CD4-positive, alpha-beta T cell treated with Interleukin-21 for 1 hour (primary cell): Measurements from ENCODE around the gene NAA50.

Experiments
- DNase-seq: peaks from one replicate; pipeline ENCODE4 v3.0.0-alpha.2; 2020

The NAA50 gene

DNA sequence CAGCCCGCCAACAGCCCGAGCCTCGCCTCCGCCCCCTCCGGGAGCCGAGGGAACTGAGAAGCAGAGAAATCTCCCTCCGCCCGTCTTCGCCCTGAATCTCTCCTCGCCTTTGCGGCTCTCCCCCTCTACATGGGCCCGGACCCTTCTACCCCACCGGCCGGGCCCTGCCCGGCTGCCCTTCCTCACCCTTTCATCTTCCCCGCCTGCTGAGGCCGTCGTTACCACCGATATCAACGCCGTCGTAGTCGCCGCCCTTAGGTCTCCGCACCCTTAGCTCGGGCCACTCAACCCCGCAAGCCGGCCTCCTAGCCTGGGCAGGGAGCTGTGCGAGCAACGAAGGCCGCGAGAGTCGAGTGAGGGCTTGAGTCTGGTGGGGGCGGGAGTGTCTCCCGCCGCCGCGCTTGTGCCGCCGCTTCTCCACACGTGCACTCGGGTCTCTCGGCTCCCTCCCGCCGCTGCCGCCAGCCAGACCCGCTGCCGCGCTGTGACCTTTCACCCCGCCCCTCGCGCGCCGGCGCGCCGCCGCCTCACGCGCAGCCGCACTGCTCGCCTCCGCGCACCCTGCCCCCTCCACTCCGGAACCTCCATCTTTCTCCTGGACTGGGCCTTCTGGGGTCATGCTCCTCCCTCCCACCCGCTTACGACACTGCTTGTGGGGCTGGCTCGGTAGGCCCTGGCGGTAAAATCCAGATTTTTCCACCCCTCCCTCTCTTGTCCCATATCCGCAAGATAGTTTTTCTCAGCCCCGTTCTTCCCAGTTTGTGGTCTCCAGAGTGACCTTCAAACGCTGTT, at the start of gene NAA50:
Gene NAA50 (minus strand): TSS at position 494 of the 792 bp plus-strand sequence. CDS start 300 bp downstream, at position 194.
- peak; percentile 96 for DNase-seq

DNA sequence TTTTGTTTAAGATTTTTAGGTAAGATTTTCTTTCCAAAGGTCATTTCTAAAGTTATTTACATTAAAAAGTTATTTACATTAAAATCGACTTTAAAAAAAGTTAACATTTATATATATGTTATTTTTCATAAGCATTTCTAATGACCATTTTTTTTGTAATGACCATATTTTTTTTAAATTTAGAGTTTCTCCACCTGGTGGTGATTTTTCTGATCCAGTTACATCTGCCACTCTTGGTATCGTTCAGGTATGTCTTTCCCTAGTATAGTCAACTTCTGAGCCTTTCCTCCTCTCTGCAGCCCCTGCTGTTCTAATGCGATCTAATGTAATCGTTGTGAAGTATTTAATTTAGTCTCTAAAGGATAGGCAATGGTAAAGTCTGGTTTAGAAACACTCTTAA, 49.6 kb upstream of the NAA50 start:
- DNase-seq, result no peak

DNA sequence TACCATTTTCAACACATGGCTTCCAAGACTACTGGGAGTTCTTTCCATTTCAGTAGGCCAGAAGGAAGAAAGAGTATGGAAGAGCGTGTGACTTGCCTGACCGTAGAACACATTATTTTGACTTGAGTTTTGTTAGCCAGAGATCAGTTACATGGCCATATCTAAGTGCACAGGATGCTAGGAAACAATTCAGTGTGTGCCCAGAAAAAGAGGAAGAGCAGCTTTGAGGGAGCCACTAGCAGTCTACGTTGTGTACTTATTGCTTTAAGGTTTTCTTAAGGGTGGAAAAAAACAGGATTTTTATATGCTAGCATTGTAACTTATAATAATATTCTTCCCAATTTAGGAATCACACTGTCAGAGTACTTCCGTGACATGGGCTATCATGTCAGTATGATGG, 48.5 kb upstream of the NAA50 start:
- no peak for DNase-seq

DNA sequence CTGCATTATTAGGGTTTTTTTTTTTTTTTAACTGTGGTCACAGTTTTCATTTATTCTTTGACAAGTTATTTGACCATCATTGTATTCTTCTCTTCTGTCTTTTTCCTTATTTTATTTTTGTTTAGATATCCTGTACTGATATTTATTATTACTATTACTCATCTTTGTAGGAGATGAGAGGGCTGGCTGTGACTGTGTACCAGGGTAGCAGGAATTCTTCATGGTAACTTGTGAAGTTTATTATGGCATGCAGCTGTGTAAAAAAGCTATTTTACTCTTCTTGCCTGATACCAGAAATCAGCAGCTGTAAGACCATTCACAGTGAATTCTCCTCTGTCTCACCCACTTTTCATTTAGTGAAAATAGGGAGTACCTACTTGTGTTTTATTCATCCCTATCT, 45.3 kb upstream of the NAA50 start:
- no peak for DNase-seq

DNA sequence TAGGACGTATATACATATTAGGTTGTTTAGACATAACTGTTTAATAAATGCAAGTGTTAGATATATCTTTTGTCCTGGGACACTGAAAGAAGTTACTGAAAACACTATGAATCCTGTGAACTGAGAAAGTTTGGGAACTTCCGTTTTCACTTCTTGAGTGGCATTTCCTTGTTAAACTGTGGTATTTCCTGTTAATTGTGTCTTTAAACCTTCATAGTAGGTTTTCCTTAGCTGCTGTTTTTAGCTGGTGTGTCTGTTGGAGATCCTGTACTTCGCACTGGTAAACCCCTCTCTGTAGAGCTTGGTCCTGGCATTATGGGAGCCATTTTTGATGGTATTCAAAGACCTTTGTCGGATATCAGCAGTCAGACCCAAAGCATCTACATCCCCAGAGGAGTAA, 37.9 kb upstream of the NAA50 start:
- no peak for DNase-seq

DNA sequence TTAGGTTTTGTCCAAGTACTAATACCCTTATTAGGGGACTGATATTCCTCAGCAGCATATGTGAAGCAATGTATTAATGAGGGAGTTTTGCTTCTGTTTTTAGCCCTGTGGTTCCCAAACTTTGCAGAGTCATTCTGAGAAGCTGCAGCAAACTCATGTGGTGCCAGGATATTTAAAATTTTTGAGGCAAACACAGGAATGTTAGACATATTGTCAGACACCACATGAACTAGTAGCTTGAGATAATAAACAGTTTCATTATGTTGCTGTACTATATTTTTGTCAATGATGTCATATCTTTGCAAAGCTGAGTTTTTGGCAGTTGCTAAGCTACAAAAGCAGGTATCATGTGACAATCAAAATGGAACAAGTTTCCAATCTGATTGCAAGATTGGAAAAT, 37.4 kb upstream of the NAA50 start:
- DNase-seq, result no peak

DNA sequence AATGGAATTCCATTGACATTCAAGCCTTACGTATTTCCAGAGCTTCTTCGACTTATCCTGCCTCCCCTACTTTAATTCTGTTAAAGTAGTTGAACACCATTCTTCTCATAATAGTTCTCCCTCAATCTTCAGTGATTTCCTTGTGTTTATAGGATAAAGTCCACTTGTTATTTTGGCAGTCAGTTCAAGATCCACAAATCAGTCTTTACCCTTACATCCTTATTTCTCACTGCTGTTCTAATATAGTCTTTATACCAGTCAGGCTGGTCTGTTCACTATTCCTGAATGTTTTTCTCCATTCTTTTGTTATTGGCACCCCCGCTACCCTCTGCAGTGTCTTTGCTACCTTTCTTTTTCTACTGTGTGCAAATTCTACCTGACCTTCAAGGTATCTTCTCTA, 30.5 kb upstream of the NAA50 start:
- no peak for DNase-seq

DNA sequence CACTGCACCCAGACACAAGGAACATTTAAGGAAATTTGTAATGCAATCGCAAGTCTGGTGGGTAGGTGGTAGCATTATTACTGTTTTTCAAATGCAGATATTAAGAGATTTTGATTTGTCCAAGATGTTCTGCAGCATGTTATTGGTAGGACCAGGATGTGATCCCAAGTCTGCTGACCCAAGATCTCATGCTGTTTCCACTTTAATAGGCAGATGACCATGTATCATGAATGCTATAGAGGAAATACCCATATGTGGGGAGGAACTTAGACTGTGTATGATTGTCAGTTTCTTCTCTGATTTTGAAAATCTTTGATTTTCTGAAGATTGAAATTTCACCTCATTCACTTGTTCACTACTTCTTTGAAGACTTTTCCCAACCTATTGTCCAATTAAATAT, 29.5 kb upstream of the NAA50 start:
- no peak for DNase-seq

DNA sequence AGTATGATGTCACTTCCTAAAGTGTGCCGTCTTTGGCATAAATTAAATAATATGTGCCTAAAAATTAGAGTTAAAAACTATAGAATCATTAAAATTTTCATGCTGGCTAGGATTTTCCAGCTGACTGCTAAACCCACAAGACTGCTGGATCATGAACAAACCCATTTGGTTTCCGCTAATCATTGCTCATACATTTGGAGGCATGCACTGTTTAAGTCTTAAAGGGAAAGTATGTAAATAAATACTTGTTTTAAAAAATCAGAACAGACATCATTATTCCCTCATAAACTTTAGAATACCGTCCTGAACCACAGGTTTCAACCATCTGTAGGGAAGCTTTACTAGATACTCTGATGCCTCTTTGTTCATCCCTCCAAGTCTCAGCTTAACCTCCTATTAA, 27.3 kb upstream of the NAA50 start:
- DNase-seq, result no peak

DNA sequence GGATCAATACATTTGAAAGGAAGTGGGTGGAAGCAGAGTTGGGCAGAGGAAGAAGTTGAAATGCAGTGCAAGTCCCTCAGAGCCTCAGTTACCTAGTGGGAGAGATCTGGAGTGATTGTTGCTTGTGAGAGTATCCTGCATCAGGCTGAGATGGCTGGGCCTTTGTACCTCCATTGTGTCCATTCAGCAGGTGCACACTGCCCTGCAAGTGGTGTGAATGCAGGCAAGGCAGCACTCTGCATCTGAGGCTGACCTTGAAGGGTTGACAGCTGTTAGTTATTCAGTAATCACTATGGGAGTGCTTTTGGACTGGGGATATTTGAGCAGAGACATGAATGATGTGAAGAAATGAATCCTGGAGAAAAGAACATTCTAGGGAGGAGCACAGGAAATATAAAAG, 25.9 kb upstream of the NAA50 start:
- DNase-seq, result no peak

DNA sequence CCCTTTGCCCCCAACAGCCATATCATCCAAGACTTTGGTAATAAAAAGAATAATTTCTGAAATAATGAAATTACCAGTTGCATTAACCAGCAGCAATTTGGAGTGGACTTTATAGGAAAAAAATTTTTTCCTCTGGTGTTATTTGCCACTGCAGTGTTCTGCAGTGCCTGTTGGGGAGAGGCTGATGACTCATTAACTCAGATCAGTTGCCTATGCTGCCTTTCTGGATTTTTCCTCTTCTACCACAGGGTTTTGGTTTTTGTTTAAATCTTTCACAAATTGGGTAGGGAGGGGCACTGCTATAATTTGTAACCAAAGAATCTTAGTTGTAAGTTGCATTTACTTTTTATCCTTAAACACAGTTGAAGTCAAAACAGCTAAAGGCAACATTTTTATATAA, 23.5 kb upstream of the NAA50 start:
- no peak for DNase-seq

DNA sequence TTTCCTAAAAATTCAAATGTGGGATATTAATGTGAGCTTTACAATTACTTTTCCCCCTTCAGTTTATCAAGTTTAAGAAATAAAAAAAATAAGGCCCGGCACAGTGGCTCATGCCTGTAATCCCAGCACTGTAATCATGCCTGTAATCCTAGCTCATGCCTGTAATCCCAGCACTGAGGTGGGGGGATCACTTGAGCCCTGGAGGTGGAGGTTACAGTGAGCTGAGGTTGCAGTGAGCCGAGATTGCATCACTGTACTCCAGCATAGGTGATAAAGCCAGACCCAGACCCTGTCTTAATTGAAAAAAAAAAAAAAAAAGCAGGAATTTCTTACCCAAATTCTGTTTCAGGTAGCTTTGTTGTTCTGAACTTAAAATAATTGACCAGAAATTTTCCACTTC, 18.6 kb upstream of the NAA50 start:
- DNase-seq, result no peak

DNA sequence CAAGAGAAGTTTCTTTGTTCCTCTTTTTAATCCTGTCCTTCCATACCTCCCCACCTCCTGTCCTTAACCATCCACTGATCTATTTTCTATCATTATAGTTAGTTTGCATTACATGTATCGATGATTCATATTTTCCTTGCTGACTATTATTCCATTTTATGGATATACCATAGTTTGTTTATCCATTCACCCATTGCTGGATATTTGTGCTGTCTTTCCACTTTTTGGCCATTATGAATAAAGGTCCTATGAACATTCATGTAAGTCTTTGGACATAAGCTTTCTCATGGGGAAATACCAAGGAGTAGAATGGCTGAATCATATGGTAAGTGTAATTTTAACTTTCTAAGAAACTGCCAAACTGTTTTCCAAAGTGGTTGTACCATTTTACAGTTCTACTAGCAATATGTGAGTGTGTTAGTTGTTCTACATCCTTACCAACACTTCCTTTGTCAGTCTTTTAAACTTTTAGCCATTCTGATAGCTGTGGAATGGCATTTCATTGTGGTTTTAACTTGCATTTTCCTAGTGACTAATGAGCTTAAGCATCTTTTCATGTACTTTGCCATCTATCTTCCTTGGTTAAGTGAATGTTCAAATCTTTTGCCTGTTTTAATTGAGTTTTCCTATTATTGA, 12.5 kb upstream of the NAA50 start:
- DNase-seq, result no peak

DNA sequence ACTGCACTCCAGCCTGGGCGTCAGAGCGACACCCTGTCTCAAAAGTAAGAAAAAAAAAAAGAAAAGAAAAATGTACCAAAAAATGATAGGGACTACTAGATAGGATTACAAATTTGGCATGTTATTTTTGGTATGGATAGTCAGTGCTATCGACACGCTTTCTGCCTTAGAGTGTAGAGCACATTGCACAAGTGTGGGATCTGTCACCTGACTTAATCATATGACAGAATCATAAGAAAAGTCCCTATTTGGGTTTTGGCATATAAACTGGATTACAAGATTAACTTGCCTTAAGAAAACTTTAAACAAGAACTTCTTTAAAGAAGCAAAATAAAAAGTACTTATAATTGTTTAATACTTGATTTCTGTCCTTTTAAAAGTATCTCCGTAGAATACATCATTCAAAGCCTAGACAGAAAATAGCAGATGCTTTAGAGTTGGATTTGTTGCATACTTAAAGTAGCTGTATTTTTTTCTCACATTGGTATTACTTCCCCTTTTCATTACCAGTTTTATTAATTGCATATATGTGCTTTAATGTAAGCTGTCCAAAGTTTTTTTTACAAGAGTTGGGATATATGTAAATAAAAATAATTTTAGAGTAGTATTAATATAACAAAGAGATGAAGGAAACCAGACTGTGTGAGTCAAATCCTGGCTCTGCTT, 8.6 kb upstream of the NAA50 start:
- no peak for DNase-seq

DNA sequence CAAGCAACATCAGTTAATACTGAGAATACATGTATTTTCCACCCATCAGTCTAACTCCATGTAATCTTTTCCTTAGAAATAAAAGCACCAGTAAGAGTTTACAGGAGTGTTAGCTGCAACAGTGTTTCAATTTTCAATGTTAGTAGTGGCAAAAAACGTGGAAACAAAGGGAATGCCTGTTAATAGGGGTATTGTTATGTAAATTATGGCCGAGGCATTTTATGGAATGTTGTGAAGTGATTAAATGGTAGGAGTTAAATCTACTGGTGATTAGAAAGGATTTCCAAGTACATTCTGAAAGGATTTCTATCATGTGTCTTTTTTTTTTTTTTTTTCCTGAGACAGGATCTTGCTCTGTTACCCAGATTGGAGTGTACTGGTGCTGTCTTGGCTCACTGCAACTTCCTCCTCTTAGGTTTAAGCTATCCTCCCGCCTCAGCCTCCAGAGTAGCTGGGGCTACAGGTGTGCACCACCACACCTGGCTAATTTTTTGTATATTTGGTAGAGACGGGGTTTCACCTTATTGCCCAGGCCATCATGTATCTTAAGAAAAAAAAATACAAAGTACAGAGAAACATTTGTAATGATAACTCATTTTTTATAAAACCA, 7.4 kb upstream of the NAA50 start:
- DNase-seq, result no peak

DNA sequence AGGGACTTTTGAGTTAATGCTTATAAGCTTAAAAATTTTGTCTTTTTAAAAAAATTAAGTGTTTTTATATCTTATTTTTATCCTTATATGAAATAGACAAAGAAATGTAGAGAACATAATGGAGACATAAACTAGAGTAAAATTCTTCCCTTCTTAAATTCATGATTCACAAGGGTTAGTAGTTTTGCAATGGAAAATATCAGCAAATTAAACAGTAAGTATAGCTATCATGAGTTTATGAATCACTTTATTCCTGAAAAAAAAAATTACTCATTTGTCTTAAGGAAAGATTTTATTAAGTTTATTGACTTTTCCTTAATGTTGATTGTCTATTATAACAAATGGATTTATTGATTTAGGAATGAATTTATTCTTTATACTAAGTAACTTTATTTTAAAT, 5.1 kb upstream of the NAA50 start:
- DNase-seq, result no peak

DNA sequence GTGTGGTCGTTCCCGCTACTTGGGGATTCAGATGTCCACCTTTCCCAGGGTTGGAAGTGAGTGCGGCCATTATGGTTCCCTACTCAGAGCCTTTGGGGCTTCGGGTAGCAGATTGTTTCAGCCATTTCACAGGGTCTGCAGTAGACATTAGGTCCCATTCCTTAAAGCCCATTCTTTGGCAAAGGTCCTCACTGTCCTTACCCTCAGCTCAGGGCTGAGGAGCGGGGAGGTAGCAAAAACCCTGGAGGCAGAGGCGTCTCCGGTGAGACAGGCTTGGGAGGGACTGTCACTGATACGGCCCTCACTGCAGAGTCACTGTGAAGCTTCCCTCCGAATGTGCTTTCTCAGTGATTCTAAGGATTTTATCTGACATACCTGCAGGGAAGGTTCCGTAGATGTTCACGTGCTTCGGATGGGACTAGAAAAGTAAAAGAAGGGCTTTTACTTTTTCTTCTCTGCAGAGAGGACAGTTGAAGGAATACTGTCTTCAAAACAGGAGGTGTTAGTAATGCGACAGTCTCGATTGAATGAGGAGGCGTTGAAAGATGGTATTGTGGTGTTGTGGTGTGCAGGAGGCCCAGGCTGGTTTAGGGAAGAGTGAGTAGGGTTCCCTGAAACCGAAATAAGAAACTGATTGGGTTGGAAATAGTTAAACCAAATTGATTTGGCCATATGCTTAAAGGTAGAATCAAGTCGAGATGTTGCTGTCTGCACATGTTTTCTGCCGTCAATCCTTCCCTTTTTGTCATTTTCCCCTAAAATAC, 1.4 kb upstream of the NAA50 start:
- DNase-seq, result peak; percentile 21

DNA sequence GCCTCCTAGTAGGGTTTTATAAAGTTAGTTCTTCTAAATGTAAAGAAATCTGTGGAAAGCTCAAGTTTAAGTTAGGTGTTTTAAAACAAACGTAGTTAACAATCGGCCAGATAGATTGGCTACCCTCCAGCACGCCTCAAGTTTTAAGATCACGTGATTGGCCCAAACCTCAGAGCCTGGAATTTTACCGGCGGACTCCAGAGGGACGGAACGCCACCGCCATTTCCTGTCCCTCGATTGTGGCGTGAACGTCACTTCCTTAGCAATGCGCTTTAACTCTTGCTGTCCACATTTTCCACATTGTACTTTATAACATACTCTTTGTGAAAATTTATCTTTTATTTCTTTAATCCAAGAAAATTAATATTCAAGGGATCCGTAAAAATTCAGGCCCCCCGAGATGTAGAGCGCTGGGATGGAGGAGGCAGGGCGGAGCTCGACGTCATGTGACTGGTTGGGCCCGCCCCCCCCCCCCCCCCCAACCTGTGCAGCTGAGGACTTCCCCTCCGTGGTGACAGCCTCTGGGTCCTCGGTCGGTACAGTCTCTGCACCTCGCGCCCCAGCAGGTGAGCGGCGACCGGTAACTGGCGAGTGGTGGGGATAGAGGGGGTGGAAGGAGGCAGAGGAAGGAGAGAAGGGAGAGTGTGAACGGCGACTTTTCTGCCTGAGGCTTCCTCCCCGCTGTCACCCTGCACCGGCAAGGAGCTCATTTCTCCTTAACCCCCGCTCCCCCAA, 666 bp upstream of the NAA50 start, which contains the start of gene ATP6V1A:
Gene ATP6V1A (plus strand): TSS at position 488 of the 735 bp plus-strand sequence. CDS start 31,719 bp downstream, outside the sequence.
- peak; percentile 91 for DNase-seq

DNA sequence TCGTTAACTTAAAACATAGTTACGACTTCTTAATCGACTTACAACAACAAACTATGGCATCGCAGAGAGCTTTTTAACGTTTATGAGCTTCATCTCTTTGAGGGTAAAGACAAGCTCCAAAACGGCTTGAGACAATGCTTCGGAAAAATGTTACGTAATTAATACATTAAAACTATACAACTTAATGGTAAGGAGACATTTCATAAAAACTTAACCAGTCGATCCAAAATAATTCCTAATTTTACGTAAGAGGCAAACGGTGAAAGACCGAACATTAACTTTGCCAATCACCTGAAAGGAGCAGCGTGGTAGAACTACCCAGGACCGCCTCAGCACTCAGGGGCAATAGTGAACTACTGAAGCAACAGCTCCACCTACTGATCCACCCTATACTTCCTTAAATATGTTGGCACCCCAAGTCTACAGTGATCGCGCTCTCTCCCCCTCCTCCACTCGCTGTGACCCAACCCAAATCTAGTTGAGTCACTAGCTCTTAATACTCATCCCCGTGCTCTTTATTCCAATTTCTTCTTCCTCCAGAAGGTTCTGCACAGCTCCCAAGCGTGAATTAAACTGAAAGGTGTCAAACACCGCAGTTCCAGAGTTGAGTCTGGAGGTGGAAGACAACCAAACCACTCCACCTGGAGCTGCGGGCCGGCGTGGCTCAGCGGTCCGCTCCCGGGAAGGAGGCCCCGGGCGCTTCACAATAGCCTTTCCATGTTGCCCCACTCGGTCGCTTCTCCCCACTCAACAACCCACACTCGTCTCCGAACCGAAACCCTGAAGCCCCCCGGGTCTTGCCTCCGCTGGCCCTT, 901 bp downstream of the NAA50 start:
- DNase-seq, result peak; percentile 89

DNA sequence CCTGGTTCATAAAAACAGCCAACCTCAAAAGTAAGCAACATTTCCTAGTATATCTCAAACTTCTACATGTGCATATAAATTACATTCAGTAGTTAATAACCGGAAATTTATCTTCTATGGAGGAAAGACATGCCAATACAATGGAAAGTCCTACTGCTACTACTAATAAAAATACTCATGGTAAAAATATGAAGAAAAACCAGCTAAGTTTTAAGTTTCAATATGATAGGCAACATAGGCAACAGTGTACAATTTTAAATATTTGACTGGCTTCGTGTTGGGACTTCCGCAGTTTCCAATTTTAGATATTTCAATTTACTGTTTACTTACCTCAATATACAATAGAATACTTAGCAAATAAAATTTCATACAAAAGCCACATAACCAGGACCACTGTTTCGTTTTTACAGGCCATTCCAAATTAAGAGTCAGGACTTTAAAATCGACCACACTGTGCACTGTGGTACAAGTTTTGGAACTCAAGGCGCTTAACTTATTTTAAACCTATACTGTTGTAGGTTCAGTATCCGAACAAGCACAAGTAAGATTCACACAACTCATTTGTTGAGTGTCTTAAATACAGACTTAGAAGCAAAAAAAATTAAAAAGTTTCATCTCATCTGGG, 2.9 kb downstream of the NAA50 start:
- DNase-seq, result peak; percentile 40

DNA sequence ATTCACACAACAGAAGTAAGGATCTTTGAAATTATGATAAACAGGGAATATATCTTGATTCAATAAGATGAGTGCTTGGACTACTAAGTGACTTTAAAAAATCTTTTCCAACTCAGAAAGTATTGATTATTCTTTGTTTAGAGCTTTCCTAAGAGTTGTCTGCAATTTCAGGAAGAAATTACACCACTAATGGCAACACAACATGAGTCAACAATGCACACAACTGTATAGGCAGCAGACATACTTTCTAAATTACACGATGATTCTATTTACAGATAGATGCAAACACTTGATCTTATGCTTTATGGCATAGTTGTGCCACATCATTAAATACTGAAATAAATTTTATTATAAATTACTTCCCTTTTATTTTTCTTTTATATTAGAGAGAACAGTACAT, 4.4 kb downstream of the NAA50 start:
- no peak for DNase-seq
